ENCODE data around the gene FGD3. TPM values are rescaled to one million over a fixed set of nuclear protein-coding genes. Genes with fewer than 3 reads are reported as not detected.
A peak's percentile ranks its signal among the peaks of the same experiment; 100 is the strongest.

The FGD3 gene
- total RNA-seq, 1 experiment from 2014 or later = 26.6 TPM

DNA sequence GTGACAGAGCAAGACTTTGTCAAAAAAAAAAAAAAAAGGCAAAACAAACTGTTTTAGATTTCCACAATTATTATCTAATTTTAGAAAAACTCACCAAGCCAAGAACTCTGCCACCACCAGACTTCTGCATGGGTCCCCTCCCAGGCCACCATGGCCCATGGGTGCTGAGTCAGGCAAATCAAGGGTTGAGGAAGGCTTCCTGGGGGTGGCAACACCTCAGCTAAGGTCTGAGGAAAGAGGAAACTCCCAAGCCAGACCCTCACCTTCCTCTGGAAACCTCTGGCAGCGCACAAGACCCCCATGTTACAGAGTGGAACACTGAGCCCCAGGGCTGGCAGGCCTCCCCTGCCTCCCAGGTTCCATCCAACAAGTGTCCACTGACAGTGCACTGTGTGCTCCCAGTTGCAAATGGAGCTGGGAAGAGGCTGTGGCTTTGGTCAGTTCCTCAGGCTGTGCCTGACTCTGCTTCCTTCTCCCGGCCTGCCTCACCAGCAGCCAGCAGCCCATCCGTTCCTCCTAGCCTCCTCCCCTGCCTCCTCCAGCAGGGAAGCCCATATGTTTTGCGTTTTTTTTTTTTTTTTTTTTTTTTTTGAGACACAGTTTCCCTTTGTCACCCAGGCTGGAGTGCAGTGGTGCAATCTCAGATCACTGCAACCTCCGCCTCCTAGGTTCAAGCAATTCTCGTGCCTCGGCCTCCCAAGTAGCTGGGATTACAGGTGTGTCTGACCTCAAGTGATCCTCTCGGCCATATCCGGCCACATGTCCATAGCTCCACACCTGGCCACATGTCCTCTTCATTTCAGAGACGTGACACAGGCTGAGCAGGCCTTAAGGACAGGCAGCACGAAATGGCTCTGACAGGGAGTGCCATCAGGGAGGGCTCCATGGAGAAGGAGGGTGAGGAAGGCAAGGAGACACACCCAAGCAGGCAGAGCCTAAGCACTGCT lies 107.7 kb downstream of the FGD3 start:
- no peaks in the 10 kb centered on the region for H3K36me3 Mint-ChIP-seq (ENCODE audit: insufficient read depth, unreplicated experiment)
- Histone ChIP-seq H3K36me3 (ENCODE audit: control insufficient read depth, insufficient read depth, low read length) (no peaks in the 10 kb centered on the region), H3K27me3 (replicated peaks; ENCODE audit: control insufficient read depth, insufficient read depth, low read length) (no peaks in the 10 kb centered on the region), H3K4me1 (no peaks in the 10 kb centered on the region), H3K9me3 (no peaks in the 10 kb centered on the region), H3K4me3 (ENCODE audit: low read depth, low read length) (no peak overlapping the region)
- TF ChIP-seq, protein P1, sequence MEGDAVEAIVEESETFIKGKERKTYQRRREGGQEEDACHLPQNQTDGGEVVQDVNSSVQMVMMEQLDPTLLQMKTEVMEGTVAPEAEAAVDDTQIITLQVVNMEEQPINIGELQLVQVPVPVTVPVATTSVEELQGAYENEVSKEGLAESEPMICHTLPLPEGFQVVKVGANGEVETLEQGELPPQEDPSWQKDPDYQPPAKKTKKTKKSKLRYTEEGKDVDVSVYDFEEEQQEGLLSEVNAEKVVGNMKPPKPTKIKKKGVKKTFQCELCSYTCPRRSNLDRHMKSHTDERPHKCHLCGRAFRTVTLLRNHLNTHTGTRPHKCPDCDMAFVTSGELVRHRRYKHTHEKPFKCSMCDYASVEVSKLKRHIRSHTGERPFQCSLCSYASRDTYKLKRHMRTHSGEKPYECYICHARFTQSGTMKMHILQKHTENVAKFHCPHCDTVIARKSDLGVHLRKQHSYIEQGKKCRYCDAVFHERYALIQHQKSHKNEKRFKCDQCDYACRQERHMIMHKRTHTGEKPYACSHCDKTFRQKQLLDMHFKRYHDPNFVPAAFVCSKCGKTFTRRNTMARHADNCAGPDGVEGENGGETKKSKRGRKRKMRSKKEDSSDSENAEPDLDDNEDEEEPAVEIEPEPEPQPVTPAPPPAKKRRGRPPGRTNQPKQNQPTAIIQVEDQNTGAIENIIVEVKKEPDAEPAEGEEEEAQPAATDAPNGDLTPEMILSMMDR (IDR thresholded peaks at IDR 0.05; ENCODE audit: insufficient read depth in 1 of 2, low read depth in 1 of 2, low read length in 1 of 2, severe bottlenecking in 1 of 2, unreplicated experiment in 1 of 2) = no peak
- DNase-seq = no peak
- H3K4me1 Mint-ChIP-seq (ENCODE audit: low read depth, unreplicated experiment) = no peaks in the 10 kb centered on the region
- no peaks in the 10 kb centered on the region for H3K27me3 Mint-ChIP-seq (ENCODE audit: insufficient read depth, unreplicated experiment)
- BruUV-seq (replicated peaks) = no TSS peak
- H3K9me3 Mint-ChIP-seq (ENCODE audit: unreplicated experiment) = no peaks in the 10 kb centered on the region
- no peak overlapping the region for H3K27ac Mint-ChIP-seq (ENCODE audit: unreplicated experiment)
- ChIA-PET CTCF (no interaction called here), POLR2A (no interaction called here)
- H3K4me3 Mint-ChIP-seq (ENCODE audit: unreplicated experiment) = no peak overlapping the region
- intact Hi-C loops (cut with micrococcal nuclease; ENCODE audit: unreplicated experiment) = loop anchor here (5.0 kb wide), 1 partner anchor 42 kb away; the partner anchor contains the start of gene CARD19

DNA sequence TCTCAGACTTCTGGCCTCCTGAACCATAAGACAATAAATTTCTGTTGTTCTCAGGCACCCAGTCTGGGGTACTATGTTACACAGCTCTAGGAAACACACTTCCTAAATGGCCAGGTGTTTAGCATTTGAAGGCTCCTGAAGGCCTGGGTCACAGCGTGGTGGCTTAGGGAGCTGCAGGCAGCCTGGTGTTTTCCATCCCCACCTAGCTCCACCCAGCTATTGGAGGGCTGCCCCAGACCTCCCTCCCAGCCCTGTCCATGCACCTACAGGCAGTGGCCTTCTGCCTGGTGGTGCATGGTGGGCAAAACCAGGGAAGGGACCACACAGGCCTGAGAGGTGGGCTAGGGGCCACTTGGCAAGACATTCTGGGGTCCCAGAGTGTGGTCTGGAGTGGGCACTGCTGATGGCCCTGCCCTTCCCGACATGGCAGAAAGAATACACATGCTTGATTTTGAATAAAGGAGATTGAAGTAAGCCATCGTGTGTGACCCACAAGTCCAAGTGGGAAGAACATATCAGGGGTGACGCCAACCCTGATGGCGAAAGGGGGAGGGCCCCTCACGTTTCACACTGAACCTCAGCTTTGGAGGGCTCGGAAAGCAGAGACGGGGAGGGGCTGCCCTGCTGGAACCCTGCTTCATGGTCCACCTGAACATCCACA lies 109.8 kb downstream of the FGD3 start:
- Histone ChIP-seq H3K27me3 (replicated peaks; ENCODE audit: control insufficient read depth, insufficient read depth, low read length) (no peaks in the 10 kb centered on the region), H3K4me1 (peaks cover 14% of the 10 kb centered on the region), H3K9me3 (no peaks in the 10 kb centered on the region), H3K4me3 (ENCODE audit: low read depth, low read length) (no peak overlapping the region), H3K36me3 (ENCODE audit: control insufficient read depth, insufficient read depth, low read length) (no peaks in the 10 kb centered on the region)
- no peak overlapping the region for H3K4me3 Mint-ChIP-seq (ENCODE audit: unreplicated experiment)
- intact Hi-C loops (cut with micrococcal nuclease; ENCODE audit: unreplicated experiment) = loop anchor here (5.0 kb wide), 1 partner anchor 40 kb away; the partner anchor contains the start of gene CARD19
- no peak overlapping the region for H3K27ac Mint-ChIP-seq (ENCODE audit: unreplicated experiment)
- no peaks in the 10 kb centered on the region for H3K9me3 Mint-ChIP-seq (ENCODE audit: unreplicated experiment)
- no peaks in the 10 kb centered on the region for H3K4me1 Mint-ChIP-seq (ENCODE audit: low read depth, unreplicated experiment)
- no peaks in the 10 kb centered on the region for H3K36me3 Mint-ChIP-seq (ENCODE audit: insufficient read depth, unreplicated experiment)
- no TSS peak for BruUV-seq (replicated peaks)
- H3K27me3 Mint-ChIP-seq (ENCODE audit: insufficient read depth, unreplicated experiment) = no peaks in the 10 kb centered on the region
- TF ChIP-seq, protein P1 (IDR thresholded peaks at IDR 0.05; ENCODE audit: insufficient read depth in 1 of 2, low read depth in 1 of 2, low read length in 1 of 2, severe bottlenecking in 1 of 2, unreplicated experiment in 1 of 2) = no peak
- POLR2A ChIA-PET = no interaction called here
- CTCF ChIA-PET = interaction anchor here (0.7 kb wide), 1 partner anchor 54 kb away, joined by 4 read pairs; no protein-coding TSS in a partner anchor
- DNase-seq = no peak

DNA sequence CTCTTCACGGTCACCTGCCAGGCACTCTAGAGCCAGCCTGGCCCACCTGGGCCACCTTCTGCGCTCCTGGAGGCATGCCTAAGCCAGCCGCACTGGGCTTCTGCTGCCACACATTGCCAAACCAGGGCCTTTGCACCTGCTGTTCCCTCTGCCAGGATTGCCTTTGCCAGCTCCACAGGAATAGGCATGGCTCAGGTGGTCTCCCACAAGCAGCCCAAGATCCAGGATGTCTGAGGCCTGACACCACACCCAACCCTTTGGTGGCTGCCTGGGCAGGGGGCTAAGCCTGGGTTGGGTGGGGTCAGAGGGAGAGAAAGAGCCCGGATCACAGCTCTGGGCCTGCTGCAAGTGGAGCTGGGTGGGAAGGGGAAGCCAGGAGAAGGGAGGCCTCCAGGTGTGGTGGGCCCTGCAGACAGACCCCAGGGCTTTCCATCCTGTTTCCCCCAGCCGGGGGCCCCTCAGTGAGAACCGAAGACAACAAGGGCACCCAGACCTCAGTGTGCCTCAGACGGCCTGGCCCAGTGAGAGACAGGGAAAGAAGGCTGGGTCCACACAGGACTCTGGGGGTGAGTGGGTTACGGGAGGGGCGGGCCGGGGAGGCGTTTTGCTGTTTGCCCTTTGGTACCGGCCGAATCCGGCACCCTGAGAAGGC lies 110.5 kb downstream of the FGD3 start:
- no peaks in the 10 kb centered on the region for H3K4me1 Mint-ChIP-seq (ENCODE audit: low read depth, unreplicated experiment)
- no peaks in the 10 kb centered on the region for H3K27me3 Mint-ChIP-seq (ENCODE audit: insufficient read depth, unreplicated experiment)
- no peak for DNase-seq
- H3K4me1 ChIP-seq = peaks cover 16% of the 10 kb centered on the region
- peak overlapping the region; percentile 60 for H3K4me3 Mint-ChIP-seq (ENCODE audit: unreplicated experiment)
- ChIA-PET CTCF (no interaction called here), POLR2A (no interaction called here)
- H3K4me3 ChIP-seq (ENCODE audit: low read depth, low read length) = no peak overlapping the region; the same call in 1 of the 2 replicates
- no peaks in the 10 kb centered on the region for H3K36me3 ChIP-seq (ENCODE audit: control insufficient read depth, insufficient read depth, low read length)
- no peaks in the 10 kb centered on the region for H3K9me3 ChIP-seq
- H3K36me3 Mint-ChIP-seq (ENCODE audit: insufficient read depth, unreplicated experiment) = no peaks in the 10 kb centered on the region
- no TSS peak for BruUV-seq (replicated peaks)
- H3K27me3 ChIP-seq (replicated peaks; ENCODE audit: control insufficient read depth, insufficient read depth, low read length) = no peaks in the 10 kb centered on the region
- TF ChIP-seq, protein P1 (IDR thresholded peaks at IDR 0.05; ENCODE audit: insufficient read depth in 1 of 2, low read depth in 1 of 2, low read length in 1 of 2, severe bottlenecking in 1 of 2, unreplicated experiment in 1 of 2) = no peak
- intact Hi-C loops (cut with micrococcal nuclease; ENCODE audit: unreplicated experiment) = loop anchor here (5.0 kb wide), 1 partner anchor 39 kb away; the partner anchor contains the start of gene CARD19
- H3K9me3 Mint-ChIP-seq (ENCODE audit: unreplicated experiment) = no peaks in the 10 kb centered on the region
- H3K27ac Mint-ChIP-seq (ENCODE audit: unreplicated experiment) = peak overlapping the region; percentile 22
